GM23338 (cell line): ENCODE results near the gene CNOT4. TPM values are rescaled to one million over a fixed set of nuclear protein-coding genes. Genes with fewer than 3 reads are reported as not detected.

Experiments
- ATAC-seq: fragments of 200-7000 bp; cut with Tn5 transposase; 3 replicates; pipeline ENCODE4 v1.9.1; 2020
- DNase-seq: peaks from one replicate; pipeline ENCODE4 v3.0.0-alpha.2; 2015; ENCODE audit warnings: low spot score
- H2AFZ ChIP-seq: fragments of 200-600 bp; sonication (generic); 2 replicates; pipeline ENCODE4 v1.8.0; 2016; ENCODE audit warnings: antibody characterized with exemption, mild to moderate bottlenecking, moderate library complexity
- H3F3A ChIP-seq: fragments of 200-600 bp; sonication (generic); replicated peaks from 2 replicates; pipeline ENCODE4 v1.8.0; 2017; ENCODE audit warnings: antibody characterized with exemption, mixed run types, low read depth
- H3K27ac ChIP-seq: fragments of 200-600 bp; sonication (generic); 2 replicates; pipeline ENCODE4 v1.6.1; 2016; ENCODE audit warnings: low read depth
- H3K27me3 ChIP-seq: fragments of 200-600 bp; sonication (generic); 2 replicates; pipeline ENCODE4 v1.8.0; 2016; ENCODE audit warnings: mild to moderate bottlenecking, mixed run types, moderate library complexity; ENCODE audit not compliant: insufficient read depth
- H3K36me3 ChIP-seq: fragments of 200-600 bp; sonication (generic); 2 replicates; pipeline ENCODE4 v1.8.0; 2016; ENCODE audit warnings: mild to moderate bottlenecking; ENCODE audit not compliant: insufficient read depth
- H3K4me1 ChIP-seq: fragments of 200-600 bp; sonication (generic); 2 replicates; pipeline ENCODE4 v1.8.0; 2016; ENCODE audit warnings: mild to moderate bottlenecking, moderate library complexity; ENCODE audit not compliant: insufficient read depth
- H3K4me2 ChIP-seq: fragments of 200-600 bp; sonication (generic); 2 replicates; pipeline ENCODE4 v1.7.1; 2017; ENCODE audit warnings: mixed run types
- H3K4me3 ChIP-seq: fragments of 200-600 bp; sonication (generic); 2 replicates; pipeline ENCODE4 v1.6.1; 2016; ENCODE audit warnings: mixed run types
- H3K79me2 ChIP-seq: fragments of 200-600 bp; sonication (generic); replicated peaks from 2 replicates; pipeline ENCODE4 v1.8.0; 2017; ENCODE audit warnings: mild to moderate bottlenecking; ENCODE audit not compliant: insufficient read depth
- H3K9me2 ChIP-seq: fragments of 200-600 bp; sonication (generic); 2 replicates; pipeline ENCODE4 v1.8.0; 2017; ENCODE audit not compliant: insufficient read depth
- H4K20me1 ChIP-seq: fragments of 200-600 bp; sonication (generic); replicated peaks from 2 replicates; pipeline ENCODE4 v1.8.0; 2017; ENCODE audit warnings: mild to moderate bottlenecking; ENCODE audit not compliant: insufficient read depth
- H3K27ac Mint-ChIP-seq: 2 replicates; pipeline ENCODE4 v1.8.0; 2020; ENCODE audit warnings: inconsistent platforms, mild to moderate bottlenecking, moderate library complexity, mixed read lengths
- H3K27me3 Mint-ChIP-seq: 3 replicates; pipeline ENCODE4 v1.8.0; 2022; ENCODE audit warnings: low read depth, mild to moderate bottlenecking, moderate library complexity, mixed read lengths, inconsistent platforms; ENCODE audit not compliant: insufficient read depth, poor library complexity
- H3K36me3 Mint-ChIP-seq: 3 replicates; pipeline ENCODE4 v1.8.0; 2021; ENCODE audit warnings: low read depth, mild to moderate bottlenecking, inconsistent platforms, moderate library complexity, mixed read lengths
- H3K4me1 Mint-ChIP-seq: 3 replicates; pipeline ENCODE4 v1.8.0; 2020; ENCODE audit warnings: mild to moderate bottlenecking, inconsistent platforms, mixed read lengths
- H3K4me3 Mint-ChIP-seq: 3 replicates; pipeline ENCODE4 v1.8.0; 2021; ENCODE audit warnings: moderate library complexity, mild to moderate bottlenecking, inconsistent platforms, mixed read lengths
- H3K9me3 Mint-ChIP-seq: 3 replicates; pipeline ENCODE4 v1.8.0; 2020; ENCODE audit warnings: moderate library complexity, mild to moderate bottlenecking, inconsistent platforms, mixed read lengths
- CTCF ChIP-seq, 2 experiments: fragments of 200-600 bp in 1 of 2; sonication (generic) in 1 of 2; conservative IDR thresholded peaks; 2 replicates each; pipeline versions ENCODE4 v1.5.1 to v1.6.1; 2016 to 2017; ENCODE audit warnings: antibody characterized with exemption in 2 of 2, low read depth in 2 of 2, mild to moderate bottlenecking in 2 of 2, moderate library complexity in 1 of 2
- EZH2 ChIP-seq: fragments of 200-600 bp; sonication (generic); IDR thresholded peaks from one replicate; pipeline ENCODE4 v1.8.0; 2017; ENCODE audit warnings: antibody characterized with exemption, mild to moderate bottlenecking, low read depth; ENCODE audit not compliant: unreplicated experiment
- POLR2AphosphoS5 ChIP-seq: IDR thresholded peaks from 2 replicates; pipeline ENCODE4 v1.6.1; 2016; ENCODE audit warnings: antibody characterized with exemption, low read depth
- ZNF462 ChIP-seq: fragments of 250-450 bp; sonication (Bioruptor Pico); IDR thresholded peaks from 2 replicates; pipeline ENCODE4 v1.5.0; 2020; ENCODE audit warnings: mild to moderate bottlenecking, moderate library complexity
- polyA plus RNA-seq: library from polyadenylated mRNA; unstranded; fragments of >200 nt; fragmentation: Nextera tagmentation; extraction: Ambion mirVana; gene quantifications from 2 replicates; pipeline ENCODE4 v1.2.1, GENCODE V29; 2016
- total RNA-seq: library from RNA; depleted of rRNA; stranded (reverse); fragments of >200 nt; shearing (Covaris generic); gene quantifications from 2 replicates; pipeline ENCODE4 v1.2.3, GENCODE V29; 2014

The CNOT4 gene
- total and polyA plus RNA-seq, 2 experiments from 2014 or later: 18.9 to 26.2 TPM

- TF ChIP-seq ZNF462 (CRISPR knock-in tag): no peak
- TF ChIP-seq EZH2: no peak
Observed at GRCh38 chr7:135375908-135376699, 133.8 kb downstream of the CNOT4 start (continued).

GRCh38 chr7:135374736-135375135 is 135.2 kb downstream of the CNOT4 start:
- DNase-seq: no peak
- no peaks in the 10 kb centered on the region for H3K9me2 ChIP-seq
- H3K36me3 Mint-ChIP-seq: no peaks in the 10 kb centered on the region
- H3K27me3 Mint-ChIP-seq: peaks cover 1% of the 10 kb centered on the region
- H3K4me1 ChIP-seq: no peaks in the 10 kb centered on the region
- no peak overlapping the region for H3K4me2 ChIP-seq
- H3K79me2 ChIP-seq: no peaks in the 10 kb centered on the region
- 0 out of 2 replicates have a peak, but pooled peaks cover 3% of the 10 kb centered on the region for H4K20me1 ChIP-seq
- H3K9me3 Mint-ChIP-seq: no peaks in the 10 kb centered on the region
- H3K27ac ChIP-seq: no peak overlapping the region
- H2AFZ ChIP-seq: no peak overlapping the region
- H3K4me3 Mint-ChIP-seq: no peak overlapping the region
- no peaks in the 10 kb centered on the region for H3F3A ChIP-seq
- H3K27me3 ChIP-seq: no peaks in the 10 kb centered on the region
- no peak overlapping the region for H3K4me3 ChIP-seq
- ATAC-seq: no peak
- H3K36me3 ChIP-seq: no peaks in the 10 kb centered on the region
- no peak overlapping the region for H3K27ac Mint-ChIP-seq
- H3K4me1 Mint-ChIP-seq: no peaks in the 10 kb centered on the region; the same call in 2 of the 3 replicates
- TF ChIP-seq POLR2AphosphoS5 (no peak), ZNF462 (CRISPR knock-in tag) (no peak), CTCF (conservative IDR thresholded peaks at IDR 0.05; ENCODE audit: low read depth in 2 of 2) (no peak), EZH2 (no peak)
